PC-9 (cell line): ENCODE results near the gene LSG1. TPM values are rescaled to one million over a fixed set of nuclear protein-coding genes. Genes with fewer than 3 reads are reported as not detected.

Experiments used
- BruUV-seq: library from RNA; stranded (reverse); fragments of 400-500 nt; replicated peaks from 2 replicates; lab custom pipeline; 2021; lab: Mats Ljungman, UMichigan
- CTCF ChIA-PET: fragments of 300-600 bp; sonication (Branson Sonifier 250); formaldehyde crosslinking; loops from one replicate; lab custom pipeline; 2022; ENCODE audit warnings: antibody characterized with exemption; lab: Charles Lee
- POLR2A ChIA-PET: fragments of 300-600 bp; sonication (Branson Sonifier 250); formaldehyde crosslinking; loops from one replicate; lab custom pipeline; 2022; ENCODE audit warnings: antibody characterized with exemption; ENCODE audit not compliant: unreplicated experiment; lab: Charles Lee
- DNase-seq, 2 experiments: peaks; one replicate each; pipeline versions ENCODE4 v3.0.0 to v3.0.0-alpha.2; 2015 to 2022; ENCODE audit warnings: mixed read lengths in 1 of 2
- H2AFZ ChIP-seq: fragments of 200-600 bp; sonication (generic); 2 replicates; pipeline ENCODE4 v1.8.1; 2017; ENCODE audit warnings: antibody characterized with exemption
- H3F3A ChIP-seq: fragments of 200-600 bp; sonication (generic); 2 replicates; pipeline ENCODE4 v1.8.1; 2017; ENCODE audit warnings: antibody characterized with exemption, mild to moderate bottlenecking, low read depth; ENCODE audit not compliant: insufficient read depth
- H3K27ac ChIP-seq: fragments of 200-600 bp; sonication (generic); 2 replicates; pipeline ENCODE4 v1.6.1; 2016; ENCODE audit warnings: mixed run types
- H3K27me3 ChIP-seq: fragments of 200-600 bp; sonication (generic); 2 replicates; pipeline ENCODE4 v1.6.1; 2016; ENCODE audit warnings: low read depth, mixed run types; ENCODE audit not compliant: insufficient read depth
- H3K36me3 ChIP-seq: fragments of 200-600 bp; sonication (generic); 2 replicates; pipeline ENCODE4 v1.6.1; 2016; ENCODE audit warnings: low read depth, mixed run types
- H3K4me1 ChIP-seq: fragments of 200-600 bp; sonication (generic); replicated peaks from 2 replicates; pipeline ENCODE4 v1.6.1; 2016; ENCODE audit warnings: mixed run types; ENCODE audit not compliant: insufficient read depth
- H3K4me2 ChIP-seq: fragments of 200-600 bp; sonication (generic); 2 replicates; pipeline ENCODE4 v1.6.1; 2017; ENCODE audit warnings: mixed run types
- H3K4me3 ChIP-seq: fragments of 200-600 bp; sonication (generic); 2 replicates; pipeline ENCODE4 v1.6.1; 2016; ENCODE audit warnings: mixed run types
- H3K79me2 ChIP-seq: fragments of 200-600 bp; sonication (generic); 2 replicates; pipeline ENCODE4 v1.6.1; 2017; ENCODE audit warnings: low read depth, mixed run types
- H3K9me2 ChIP-seq: fragments of 200-600 bp; sonication (generic); 2 replicates; pipeline ENCODE4 v1.8.1; 2017; ENCODE audit warnings: mild to moderate bottlenecking; ENCODE audit not compliant: insufficient read depth
- H3K9me3 ChIP-seq: fragments of 200-600 bp; sonication (generic); 2 replicates; pipeline ENCODE4 v1.8.1; 2016; ENCODE audit warnings: low read depth; ENCODE audit not compliant: insufficient read depth
- H4K20me1 ChIP-seq: fragments of 200-600 bp; sonication (generic); 2 replicates; pipeline ENCODE4 v1.8.1; 2017; ENCODE audit not compliant: insufficient read depth
- CTCF ChIP-seq: fragments of 200-600 bp; sonication (generic); conservative IDR thresholded peaks from 2 replicates; pipeline ENCODE4 v1.6.1; 2017; ENCODE audit warnings: mixed run types, antibody characterized with exemption, mild to moderate bottlenecking, moderate library complexity
- EZH2 ChIP-seq: fragments of 200-600 bp; sonication (generic); IDR thresholded peaks from 2 replicates; pipeline ENCODE4 v1.8.0; 2017; ENCODE audit warnings: antibody characterized with exemption, low read depth
- intact Hi-C: fragments of 100-400 bp; cut with micrococcal nuclease; formaldehyde crosslinking; loops from one replicate; pipeline ENCODE4 v1.10.0; 2022; ENCODE audit not compliant: unreplicated experiment
- total RNA-seq: library from RNA; stranded (reverse); gene quantifications from 2 replicates; pipeline ENCODE4 v1.2.3, GENCODE V29; 2021

Gene LSG1
- total RNA-seq, 1 experiment from 2014 or later, result 71.8 TPM

GRCh38 chr3:194658477-194659242 lies 13.3 kb downstream of the LSG1 start:
- H3K4me1 ChIP-seq, result no peaks in the 10 kb centered on the region
- DNase-seq, result no peak
- no peaks in the 10 kb centered on the region for H4K20me1 ChIP-seq
- no peak overlapping the region for H3K4me2 ChIP-seq
- no peak overlapping the region for H3K4me3 ChIP-seq
- H3K36me3 ChIP-seq, result peaks cover 7% of the 10 kb centered on the region; the same call in 1 of the 2 replicates
- ChIA-PET POLR2A (no interaction called here), CTCF (no interaction called here)
- BruUV-seq, result no TSS peak
- TF ChIP-seq EZH2 (no peak), CTCF (no peak)
- no peaks in the 10 kb centered on the region for H3K9me2 ChIP-seq
- no peaks in the 10 kb centered on the region for H3K79me2 ChIP-seq
- H3K9me3 ChIP-seq, result no peaks in the 10 kb centered on the region
- no peak overlapping the region for H2AFZ ChIP-seq
- intact Hi-C loops, result no loop called here
- H3F3A ChIP-seq, result no peaks in the 10 kb centered on the region
- H3K27ac ChIP-seq, result no peak overlapping the region
- H3K27me3 ChIP-seq, result no peaks in the 10 kb centered on the region

GRCh38 chr3:194657439-194657838 lies 14.6 kb downstream of the LSG1 start:
- Histone ChIP-seq H3K27me3 (no peaks in the 10 kb centered on the region), H3K4me3 (no peak overlapping the region), H3K9me2 (no peaks in the 10 kb centered on the region), H3K36me3 (peaks cover 7% of the 10 kb centered on the region; the same call in 1 of the 2 replicates), H3K27ac (no peak overlapping the region), H3K4me1 (no peaks in the 10 kb centered on the region), H3F3A (no peaks in the 10 kb centered on the region), H4K20me1 (no peaks in the 10 kb centered on the region), H2AFZ (no peak overlapping the region), H3K4me2 (no peak overlapping the region), H3K9me3 (no peaks in the 10 kb centered on the region), H3K79me2 (no peaks in the 10 kb centered on the region)
- BruUV-seq, result no TSS peak
- ChIA-PET CTCF (interaction anchor here (0.6 kb wide), 1 partner anchor 885 kb away, joined by 5 read pairs; no protein-coding TSS in a partner anchor), POLR2A (no interaction called here)
- no peak for DNase-seq
- TF ChIP-seq EZH2 (no peak), CTCF (no peak)
- intact Hi-C loops, result no loop called here

GRCh38 chr3:194654443-194654842 lies 17.5 kb downstream of the LSG1 start:
- Histone ChIP-seq H3K79me2 (no peaks in the 10 kb centered on the region), H3K36me3 (peaks cover 10% of the 10 kb centered on the region; the same call in 1 of the 2 replicates), H3K27me3 (no peaks in the 10 kb centered on the region), H4K20me1 (no peaks in the 10 kb centered on the region), H3K4me2 (no peak overlapping the region), H3K9me3 (no peaks in the 10 kb centered on the region), H3K4me3 (no peak overlapping the region), H3K9me2 (no peaks in the 10 kb centered on the region), H3K4me1 (no peaks in the 10 kb centered on the region), H2AFZ (no peak overlapping the region), H3K27ac (no peak overlapping the region), H3F3A (no peaks in the 10 kb centered on the region)
- TF ChIP-seq CTCF (no peak), EZH2 (no peak)
- DNase-seq, result no peak
- ChIA-PET CTCF (no interaction called here), POLR2A (no interaction called here)
- no TSS peak for BruUV-seq
- intact Hi-C loops, result no loop called here
